GM20431 (cell line): ENCODE results near the gene GZF1.

Experiments used
- in situ Hi-C: fragments of 300-500 bp; cut with MseI, MboI; formaldehyde crosslinking; loops from one replicate; pipeline ENCODE4 v1.15.0; 2020; ENCODE audit warnings: low sequenced_read_pairs; ENCODE audit not compliant: unreplicated experiment

The GZF1 gene

DNA sequence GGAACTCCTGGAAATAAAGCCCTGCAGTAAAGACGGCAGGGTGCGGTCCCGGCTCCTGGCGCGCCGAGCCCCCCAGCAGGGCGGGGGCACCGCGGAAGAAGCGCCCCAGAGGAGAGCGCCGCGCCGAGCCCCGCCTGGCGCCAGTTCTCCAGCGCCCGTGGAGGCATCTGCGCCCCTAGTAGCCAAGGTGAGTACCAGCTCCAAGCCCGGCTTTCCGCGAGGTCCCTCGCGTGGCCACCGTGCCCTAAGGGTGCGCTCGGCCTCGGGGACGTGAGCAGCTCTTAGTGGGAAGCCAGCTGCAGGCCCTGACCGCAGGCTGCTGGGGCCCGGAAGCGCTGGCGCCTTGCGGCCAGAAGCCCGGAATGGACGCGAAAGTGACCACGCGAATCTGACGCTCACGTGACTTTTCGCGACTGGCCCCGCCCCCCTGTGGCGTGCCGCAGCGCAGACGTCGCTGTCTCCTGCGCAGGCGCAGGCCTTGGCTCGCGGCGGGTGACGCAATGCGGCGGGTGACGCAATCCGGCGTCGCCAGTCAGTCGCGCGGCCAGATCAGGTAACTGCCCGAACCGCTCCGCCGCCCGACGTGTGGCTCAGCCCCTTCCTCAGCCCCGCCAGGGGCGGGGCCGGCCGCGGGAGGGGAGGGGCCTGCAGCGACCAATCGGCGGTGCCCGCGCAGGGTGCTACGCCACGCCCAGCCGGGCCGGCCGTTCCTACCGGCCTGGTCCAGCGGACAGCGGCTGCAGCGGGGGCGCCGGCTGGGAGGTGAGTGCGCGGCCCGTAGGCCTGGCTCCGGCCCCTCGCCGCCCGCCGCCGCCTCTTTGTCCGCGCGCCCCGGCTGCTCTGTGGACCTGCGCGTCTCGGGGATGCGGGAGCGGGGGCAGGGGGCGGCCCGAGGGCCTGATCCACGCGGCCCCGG lies at the start of gene GZF1:
Gene GZF1 (plus strand): TSS at position 707 of the 916 bp plus-strand sequence. CDS start 2,202 bp downstream, outside the sequence.
- in situ Hi-C loops = no loop called here

GRCh38 chr20:23313271-23313670 lies 48.7 kb upstream of the GZF1 start:
- in situ Hi-C loops = no loop called here

DNA sequence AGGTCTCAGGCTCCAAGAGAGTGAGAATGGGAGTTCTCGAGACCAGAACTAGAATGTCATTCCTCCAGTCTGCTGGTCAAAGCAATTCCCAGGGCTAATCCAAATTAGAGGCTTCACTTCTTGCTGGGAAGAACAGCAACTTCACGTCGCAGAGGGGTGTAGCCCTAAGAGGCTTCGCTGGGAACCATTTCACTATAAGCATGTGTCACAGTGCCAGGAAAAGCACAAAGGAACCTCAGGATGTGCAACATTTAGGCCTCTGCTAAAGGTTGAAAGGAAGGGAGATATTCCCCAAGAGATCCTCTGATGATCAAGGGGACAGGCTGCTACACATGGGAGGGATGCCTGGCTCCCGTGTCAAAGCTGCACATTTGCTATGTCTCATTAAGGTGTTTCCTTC lies 47.3 kb upstream of the GZF1 start:
- in situ Hi-C loops = no loop called here

DNA sequence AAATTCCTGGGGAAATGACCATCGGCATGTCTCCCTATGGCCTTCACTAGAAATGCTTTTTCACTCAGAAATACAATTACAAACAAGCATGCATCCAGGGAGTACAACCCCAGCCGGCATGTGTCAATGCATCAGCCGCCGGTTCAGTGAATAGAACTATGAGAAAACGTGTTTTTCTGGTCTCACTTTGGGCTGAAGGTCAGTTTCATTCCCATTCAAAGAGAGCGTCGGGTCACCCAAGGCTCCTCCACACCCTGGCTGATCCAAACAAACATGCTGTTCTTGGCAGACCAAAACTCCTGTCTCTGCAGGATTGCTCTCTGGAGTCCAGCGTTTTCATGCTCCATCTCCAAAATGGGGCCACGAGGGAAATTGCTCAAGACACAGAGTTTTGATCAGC lies 46.9 kb upstream of the GZF1 start:
- in situ Hi-C loops = no loop called here

DNA sequence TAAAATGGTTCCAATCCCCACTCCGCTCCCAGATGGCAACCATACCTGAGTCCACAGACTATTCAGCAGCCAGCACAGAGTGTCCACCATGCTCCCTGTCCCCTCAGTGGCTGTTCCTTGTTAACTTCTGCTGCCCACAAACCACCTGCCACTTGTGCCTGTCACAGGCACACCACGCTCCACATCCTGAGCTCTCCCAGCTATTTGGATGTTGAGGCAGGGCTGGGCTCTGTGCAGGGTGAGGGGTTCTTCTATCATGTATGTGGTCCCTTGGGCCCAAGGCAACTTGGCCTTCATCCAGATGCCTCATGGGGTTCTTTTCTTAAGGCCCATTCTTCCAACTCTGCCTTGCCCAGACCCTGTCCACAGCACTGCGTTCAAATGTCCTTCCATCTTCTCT lies 45.4 kb upstream of the GZF1 start:
- in situ Hi-C loops = no loop called here

DNA sequence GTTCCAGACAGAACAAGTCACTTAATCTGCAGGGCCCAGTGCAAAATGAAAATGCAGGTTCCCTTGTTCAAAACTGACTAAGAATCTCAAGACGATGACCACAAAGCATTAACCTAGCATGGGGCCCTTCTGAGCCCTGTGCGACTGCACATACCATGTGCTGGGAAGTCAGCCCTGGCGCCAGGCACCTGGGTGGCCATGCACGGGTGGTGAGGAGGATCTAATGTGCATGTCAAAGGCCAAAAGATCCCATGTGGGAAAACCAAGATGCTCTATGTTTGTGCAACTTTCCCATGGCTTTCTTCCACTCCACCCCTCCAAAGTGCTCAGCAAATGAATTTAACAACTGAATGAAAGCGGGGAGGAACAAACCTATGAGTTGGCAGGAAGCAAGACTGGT lies 44.9 kb upstream of the GZF1 start:
- in situ Hi-C loops = no loop called here

- in situ Hi-C loops = no loop called here
These were observed 43.6 kb upstream of the GZF1 start for GRCh38 chr20:23318347-23318746.

GRCh38 chr20:23320317-23320716 lies 41.7 kb upstream of the GZF1 start:
- in situ Hi-C loops = no loop called here

- in situ Hi-C loops = loop anchor here (25.0 kb wide), 1 partner anchor 638 kb away; no protein-coding TSS in a partner anchor
These were observed 36.9 kb upstream of the GZF1 start for GRCh38 chr20:23325107-23325506.

DNA sequence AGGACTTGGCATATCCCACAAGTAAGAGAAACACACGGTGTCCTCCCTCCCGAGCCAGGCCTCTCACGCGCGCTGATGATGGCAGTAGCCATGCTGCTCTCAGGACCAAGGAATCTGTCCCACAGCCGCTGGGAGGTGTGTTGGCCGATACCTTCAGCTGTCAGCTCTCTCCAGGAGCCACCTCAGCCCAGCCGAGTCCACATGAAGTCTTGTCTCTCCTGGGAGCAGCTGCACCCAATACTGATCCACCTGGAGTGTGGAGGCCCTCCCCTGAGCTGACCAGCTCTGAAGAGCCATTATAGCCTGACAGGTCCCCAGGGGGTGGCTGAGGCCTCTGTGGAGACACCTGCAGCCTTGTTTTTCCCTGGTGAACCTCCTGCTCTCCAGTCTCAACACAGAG lies 35.2 kb upstream of the GZF1 start:
- in situ Hi-C loops = loop anchor here (25.0 kb wide), 1 partner anchor 639 kb away; no protein-coding TSS in a partner anchor

- in situ Hi-C loops = loop anchor here (25.0 kb wide), 1 partner anchor 640 kb away; no protein-coding TSS in a partner anchor
These were observed 34.2 kb upstream of the GZF1 start for GRCh38 chr20:23327617-23328333.

- in situ Hi-C loops = loop anchor here (25.0 kb wide), 1 partner anchor 644 kb away; no protein-coding TSS in a partner anchor
These were observed 30.3 kb upstream of the GZF1 start for GRCh38 chr20:23331450-23332350.

DNA sequence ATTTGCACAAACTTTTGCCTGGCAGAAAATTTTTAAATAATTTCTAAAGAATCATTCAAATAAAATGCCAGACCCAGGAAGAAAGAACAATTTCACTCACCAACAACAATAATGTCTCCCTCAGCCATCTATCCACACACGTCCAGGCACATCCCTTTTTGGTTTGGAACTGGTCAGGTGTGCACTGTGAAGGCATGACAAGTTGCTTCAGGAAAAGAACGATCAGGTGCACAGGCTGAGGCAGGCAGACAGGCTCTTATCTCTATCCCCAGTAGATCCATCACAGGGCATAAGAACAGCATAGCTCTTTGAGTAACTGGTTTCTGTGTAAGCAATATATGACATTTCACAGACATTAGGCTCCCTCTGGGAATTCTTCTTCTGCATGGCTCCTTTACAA lies 29.5 kb upstream of the GZF1 start:
- in situ Hi-C loops = loop anchor here (25.0 kb wide), 1 partner anchor 645 kb away; no protein-coding TSS in a partner anchor

DNA sequence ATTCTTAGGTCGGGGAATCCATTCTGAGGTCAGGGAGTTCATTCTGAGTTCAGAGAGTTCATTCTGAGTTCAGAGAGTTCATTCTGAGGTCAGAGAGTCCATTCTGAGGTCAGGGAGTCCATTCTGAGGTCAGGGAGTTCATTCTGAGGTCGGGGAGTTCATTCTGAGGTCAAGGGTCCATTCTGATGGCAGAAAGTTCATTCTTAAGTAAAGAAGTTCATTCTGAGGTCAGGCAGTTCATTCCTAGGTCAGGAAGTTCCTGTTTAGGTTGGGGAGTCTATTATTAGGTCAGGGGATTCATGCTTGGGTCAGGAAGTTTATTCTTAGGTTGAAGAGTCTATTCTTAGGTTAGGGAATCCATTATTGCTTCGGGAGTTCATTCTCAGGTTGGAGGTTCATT lies 27.9 kb upstream of the GZF1 start:
- in situ Hi-C loops = loop anchor here (25.0 kb wide), 1 partner anchor 647 kb away; no protein-coding TSS in a partner anchor

DNA sequence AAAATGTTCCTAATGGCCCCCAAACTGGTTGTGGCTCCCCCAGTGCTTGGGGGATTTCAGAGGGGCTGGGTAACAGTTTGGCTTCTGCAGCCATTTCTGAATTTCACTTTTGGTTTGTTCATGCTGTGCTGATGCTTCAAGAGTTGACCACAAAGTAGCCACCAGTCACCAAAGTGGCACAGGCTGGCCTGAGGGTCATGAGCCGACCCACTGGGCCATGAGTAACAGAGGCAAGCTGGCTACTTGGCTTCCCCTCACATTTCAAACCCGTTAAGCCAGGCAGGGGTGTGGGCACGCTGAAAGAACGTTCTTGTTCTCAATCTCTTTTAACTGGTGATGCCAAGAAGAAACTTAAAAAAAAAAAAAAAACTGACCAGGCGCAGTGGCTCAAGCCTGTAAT lies 26.5 kb upstream of the GZF1 start:
- in situ Hi-C loops = loop anchor here (25.0 kb wide), 1 partner anchor 648 kb away; no protein-coding TSS in a partner anchor

DNA sequence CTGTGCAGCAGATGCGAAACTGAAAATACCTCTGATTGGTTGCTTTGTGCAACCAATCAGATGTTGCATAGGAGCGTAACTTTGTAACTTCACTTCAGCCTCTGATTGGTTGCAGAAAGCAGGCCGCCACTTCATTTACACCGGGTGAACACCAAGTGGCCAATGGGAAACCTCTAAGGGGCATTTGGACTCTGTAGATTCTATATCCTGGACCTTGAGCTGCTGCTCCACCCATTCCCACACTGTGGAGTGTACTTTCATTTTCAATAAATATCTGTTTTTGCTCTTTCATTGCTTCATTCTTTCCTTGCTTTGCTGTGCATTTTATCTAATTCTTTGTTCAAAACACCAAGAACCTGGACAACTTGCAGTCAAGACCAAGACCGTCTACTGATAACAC lies 25.5 kb upstream of the GZF1 start:
- in situ Hi-C loops = loop anchor here (25.0 kb wide), 1 partner anchor 649 kb away; no protein-coding TSS in a partner anchor

DNA sequence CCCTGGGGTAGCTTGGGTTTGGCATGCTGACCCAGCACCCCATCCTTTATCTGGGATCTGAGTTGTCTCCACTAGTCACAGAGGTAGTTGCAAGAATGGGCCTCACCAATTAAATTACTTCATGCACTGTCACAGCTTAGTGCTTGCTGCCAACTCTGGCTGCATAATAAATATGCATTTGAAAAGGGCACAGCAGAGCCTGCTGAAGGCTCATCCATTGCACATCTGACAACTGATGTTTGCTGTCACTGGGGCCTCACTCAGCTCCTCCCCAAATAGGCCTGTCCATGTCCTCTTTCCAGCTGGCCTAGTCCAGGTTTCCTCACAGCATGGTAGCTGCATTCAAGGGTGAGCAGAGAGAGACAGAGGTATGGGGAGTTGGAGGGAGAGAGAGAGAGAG lies 24.7 kb upstream of the GZF1 start:
- in situ Hi-C loops = loop anchor here (25.0 kb wide), 1 partner anchor 650 kb away; no protein-coding TSS in a partner anchor

DNA sequence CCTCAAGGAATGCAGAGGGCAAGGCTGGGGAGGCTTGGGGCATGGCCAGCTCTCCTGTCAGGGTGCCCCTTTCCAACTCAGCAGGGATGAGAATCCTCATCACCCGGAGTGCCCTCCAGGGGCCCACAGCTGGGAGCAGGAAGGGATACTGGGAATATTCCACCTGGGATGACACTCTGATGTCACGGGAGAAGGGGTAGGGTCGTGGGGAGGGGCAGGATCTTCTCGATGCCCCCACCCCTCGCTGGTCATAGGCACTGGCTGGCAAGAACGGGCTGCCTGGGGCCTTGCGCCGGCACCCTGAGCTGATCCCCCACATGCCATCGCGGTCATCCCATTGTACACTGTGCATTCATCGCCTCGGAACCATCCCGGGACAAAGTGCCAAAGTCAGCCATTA lies 22.0 kb upstream of the GZF1 start:
- in situ Hi-C loops = loop anchor here (25.0 kb wide), 1 partner anchor 653 kb away; no protein-coding TSS in a partner anchor

- in situ Hi-C loops = loop anchor here (25.0 kb wide), 1 partner anchor 653 kb away; no protein-coding TSS in a partner anchor
These were observed 21.5 kb upstream of the GZF1 start for GRCh38 chr20:23340524-23340923.
